Suprapubic skin (tissue), 4 donors: ENCODE data around the gene KRT76. TPM values are rescaled to one million over a fixed set of nuclear protein-coding genes. Genes with fewer than 3 reads are reported as not detected.

Source experiments
- DNase-seq, 2 donors: peaks; one replicate each; pipeline ENCODE4 v3.0.0-alpha.2; 2019; ENCODE audit warnings: low spot score in 2 of 2
- H3K27ac ChIP-seq: fragments of 200-600 bp; sonication (generic); one replicate; pipeline ENCODE4 v1.5.1; 2019
- H3K27me3 ChIP-seq: fragments of 200-600 bp; sonication (generic); one replicate; pipeline ENCODE4 v1.5.1; 2019
- H3K36me3 ChIP-seq: fragments of 200-600 bp; sonication (generic); one replicate; pipeline ENCODE4 v1.5.1; 2019
- H3K4me1 ChIP-seq: fragments of 200-600 bp; sonication (generic); one replicate; pipeline ENCODE4 v1.5.1; 2019
- H3K4me3 ChIP-seq: fragments of 200-600 bp; sonication (generic); one replicate; pipeline ENCODE4 v1.5.1; 2019; ENCODE audit warnings: mild to moderate bottlenecking
- H3K9me3 ChIP-seq: fragments of 200-600 bp; sonication (generic); one replicate; pipeline ENCODE4 v1.5.1; 2019
- CTCF ChIP-seq, 2 donors: fragments of 200-600 bp in 1 of 2; fragments of 450-650 bp in 1 of 2; sonication (generic) in 1 of 2; IDR thresholded peaks; one replicate each; pipeline ENCODE4 v1.5.1; 2016 to 2019; ENCODE audit warnings: antibody characterized with exemption in 2 of 2, mild to moderate bottlenecking in 1 of 2, moderate library complexity in 1 of 2
- EP300 ChIP-seq: sonication (generic); formaldehyde crosslinking; IDR thresholded peaks from one replicate; pipeline ENCODE4 v1.6.1; 2017; ENCODE audit warnings: antibody characterized with exemption
- POLR2A ChIP-seq, 2 donors: fragments of 450-650 bp; IDR thresholded peaks; one replicate each; pipeline ENCODE4 v1.6.1; 2017; ENCODE audit warnings: antibody characterized with exemption in 2 of 2, mild to moderate bottlenecking in 2 of 2, moderate library complexity in 2 of 2
- POLR2AphosphoS5 ChIP-seq, 3 donors: sonication (generic); formaldehyde crosslinking; IDR thresholded peaks; one replicate each; pipeline ENCODE4 v1.6.1; 2017; ENCODE audit warnings: antibody characterized with exemption in 3 of 3
- WGBS: methylation state at CpG from one replicate; pipeline ENCODE4 v1.1.5; 2018; 5-methylcytosine and 5-hydroxymethylcytosine counted together
- total RNA-seq, 4 donors: library from RNA; depleted of rRNA; stranded (reverse); fragments of >200 nt; gene quantifications; one replicate each; pipeline ENCODE4 v1.1.0, GENCODE V29; 2016

KRT76 gene
- total RNA-seq, 4 donors from 2014 or later = not detected

- no peak overlapping the region for H3K4me3 ChIP-seq
- no peaks in the 10 kb centered on the region for H3K36me3 ChIP-seq
- H3K9me3 ChIP-seq = no peaks in the 10 kb centered on the region
- TF ChIP-seq POLR2A (IDR thresholded peaks at IDR 0.05) (no peak), POLR2AphosphoS5 (IDR thresholded peaks at IDR 0.05) (no peak), EP300 (no peak), CTCF (IDR thresholded peaks at IDR 0.05) (no peak)
- DNase-seq = no peak
- no peaks in the 10 kb centered on the region for H3K4me1 ChIP-seq
- no peak overlapping the region for H3K27ac ChIP-seq
- WGBS = 88% methylated on average over 6 of the region's 6 CpGs
- no peaks in the 10 kb centered on the region for H3K27me3 ChIP-seq
Measured at GRCh38 chr12:52771088-52771487, 6.1 kb downstream of the KRT76 start.

- no peak for TF ChIP-seq POLR2AphosphoS5 (IDR thresholded peaks at IDR 0.05)
- TF ChIP-seq EP300 = no peak
- no peak for TF ChIP-seq CTCF (IDR thresholded peaks at IDR 0.05)
Measured at GRCh38 chr12:52769946-52770345, 7.2 kb downstream of the KRT76 start.

GRCh38 chr12:52769354-52769753 is 7.8 kb downstream of the KRT76 start:
- Histone ChIP-seq H3K4me3 (no peak overlapping the region), H3K9me3 (no peaks in the 10 kb centered on the region), H3K27ac (no peak overlapping the region), H3K36me3 (no peaks in the 10 kb centered on the region), H3K4me1 (no peaks in the 10 kb centered on the region), H3K27me3 (no peaks in the 10 kb centered on the region)
- TF ChIP-seq POLR2A (IDR thresholded peaks at IDR 0.05) = no peak
- no peak for TF ChIP-seq POLR2AphosphoS5 (IDR thresholded peaks at IDR 0.05)
- no peak for TF ChIP-seq CTCF (IDR thresholded peaks at IDR 0.05)
- TF ChIP-seq EP300 = no peak
- WGBS = 94% methylated on average over 2 of the region's 3 CpGs
- DNase-seq = no peak

More at GRCh38 chr12:52769946-52770345, 7.2 kb downstream of the KRT76 start:
- H3K36me3 ChIP-seq = no peaks in the 10 kb centered on the region
- no peaks in the 10 kb centered on the region for H3K27me3 ChIP-seq
- no peak overlapping the region for H3K4me3 ChIP-seq
- no peak overlapping the region for H3K27ac ChIP-seq
- H3K4me1 ChIP-seq = no peaks in the 10 kb centered on the region
- no peak for DNase-seq
- no peaks in the 10 kb centered on the region for H3K9me3 ChIP-seq

GRCh38 chr12:52768479-52769200 is 8.5 kb downstream of the KRT76 start:
- Histone ChIP-seq H3K36me3 (no peaks in the 10 kb centered on the region), H3K27me3 (no peaks in the 10 kb centered on the region), H3K27ac (no peak overlapping the region), H3K4me1 (no peaks in the 10 kb centered on the region), H3K9me3 (no peaks in the 10 kb centered on the region), H3K4me3 (no peak overlapping the region)
- DNase-seq = no peak
- WGBS = 73% methylated on average over 6 of the region's 10 CpGs
- TF ChIP-seq POLR2AphosphoS5 (IDR thresholded peaks at IDR 0.05) (no peak), POLR2A (IDR thresholded peaks at IDR 0.05) (no peak), CTCF (IDR thresholded peaks at IDR 0.05) (no peak), EP300 (no peak)

- no peaks in the 10 kb centered on the region for H3K27me3 ChIP-seq
- no peaks in the 10 kb centered on the region for H3K36me3 ChIP-seq
- H3K27ac ChIP-seq = no peak overlapping the region
- 50% methylated on average over 3 of the region's 3 CpGs for WGBS
- no peak for DNase-seq
- H3K4me3 ChIP-seq = no peak overlapping the region
- no peaks in the 10 kb centered on the region for H3K4me1 ChIP-seq
- H3K9me3 ChIP-seq = no peaks in the 10 kb centered on the region
- TF ChIP-seq EP300 = no peak
- TF ChIP-seq POLR2A (IDR thresholded peaks at IDR 0.05) = no peak
- no peak for TF ChIP-seq CTCF (IDR thresholded peaks at IDR 0.05)
- no peak for TF ChIP-seq POLR2AphosphoS5 (IDR thresholded peaks at IDR 0.05)
Measured at GRCh38 chr12:52767427-52767826, 9.7 kb downstream of the KRT76 start.
